HG03558 (cell line): ENCODE measurements around the gene ZNF790.
"Not testable (repeated sequence)": the region's sequence is repeated elsewhere in the genome, so short reads cannot be mapped to it uniquely, and the experiment has no call there.

Experiments
- ATAC-seq: cut with Tn5 transposase; IDR thresholded peaks from one replicate; pipeline ENCODE4 v1.9.1; 2021; ENCODE audit warnings: moderate number of reproducible peaks; ENCODE audit not compliant: unreplicated experiment; ENCODE audit errors: extremely low read depth

Gene ZNF790

DNA sequence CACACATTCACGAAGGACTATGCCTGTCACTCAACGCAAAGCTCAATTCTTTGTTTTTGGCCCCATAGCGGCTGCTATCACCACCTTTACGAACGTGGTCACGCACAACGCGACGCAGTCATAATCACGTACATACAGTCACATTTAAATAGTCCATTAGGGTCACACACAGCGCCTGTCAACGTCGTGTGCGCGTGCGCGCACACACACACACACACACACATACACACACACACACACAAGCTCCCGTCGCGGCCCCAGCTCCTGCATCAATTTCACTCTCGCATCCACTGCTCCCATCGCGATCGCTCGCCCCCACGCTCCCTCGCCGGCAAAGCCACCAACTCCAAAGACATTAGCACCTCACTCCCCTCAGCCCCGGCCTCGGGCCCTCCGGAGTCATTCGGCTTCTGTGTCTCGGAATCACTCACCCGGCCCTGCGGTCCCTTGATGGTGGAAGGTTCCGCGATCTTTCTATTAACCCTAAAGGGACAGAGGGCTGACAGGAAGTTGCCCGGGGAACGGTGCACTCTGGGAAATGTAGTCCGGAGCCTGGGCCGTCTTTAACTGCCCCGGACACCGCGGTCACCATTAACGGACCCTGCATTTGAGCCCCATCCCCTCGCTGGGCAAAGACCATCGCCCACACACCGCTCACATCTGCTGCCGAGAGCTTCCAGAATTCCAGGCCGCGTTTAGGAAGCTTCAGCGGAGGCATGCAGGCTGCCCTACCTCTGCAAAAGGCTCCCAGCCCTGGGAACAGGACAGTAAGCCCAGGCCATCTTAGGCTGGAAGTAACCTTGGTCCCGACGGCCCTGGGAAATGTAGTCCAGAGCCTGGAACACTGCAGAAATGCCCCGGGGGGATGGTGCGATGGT lies at the start of gene ZNF790:
Gene ZNF790 (minus strand): TSS at position 482 of the 878 bp plus-strand sequence. CDS start 12,768 bp downstream, outside the sequence.
- peak; percentile 81 for ATAC-seq

DNA sequence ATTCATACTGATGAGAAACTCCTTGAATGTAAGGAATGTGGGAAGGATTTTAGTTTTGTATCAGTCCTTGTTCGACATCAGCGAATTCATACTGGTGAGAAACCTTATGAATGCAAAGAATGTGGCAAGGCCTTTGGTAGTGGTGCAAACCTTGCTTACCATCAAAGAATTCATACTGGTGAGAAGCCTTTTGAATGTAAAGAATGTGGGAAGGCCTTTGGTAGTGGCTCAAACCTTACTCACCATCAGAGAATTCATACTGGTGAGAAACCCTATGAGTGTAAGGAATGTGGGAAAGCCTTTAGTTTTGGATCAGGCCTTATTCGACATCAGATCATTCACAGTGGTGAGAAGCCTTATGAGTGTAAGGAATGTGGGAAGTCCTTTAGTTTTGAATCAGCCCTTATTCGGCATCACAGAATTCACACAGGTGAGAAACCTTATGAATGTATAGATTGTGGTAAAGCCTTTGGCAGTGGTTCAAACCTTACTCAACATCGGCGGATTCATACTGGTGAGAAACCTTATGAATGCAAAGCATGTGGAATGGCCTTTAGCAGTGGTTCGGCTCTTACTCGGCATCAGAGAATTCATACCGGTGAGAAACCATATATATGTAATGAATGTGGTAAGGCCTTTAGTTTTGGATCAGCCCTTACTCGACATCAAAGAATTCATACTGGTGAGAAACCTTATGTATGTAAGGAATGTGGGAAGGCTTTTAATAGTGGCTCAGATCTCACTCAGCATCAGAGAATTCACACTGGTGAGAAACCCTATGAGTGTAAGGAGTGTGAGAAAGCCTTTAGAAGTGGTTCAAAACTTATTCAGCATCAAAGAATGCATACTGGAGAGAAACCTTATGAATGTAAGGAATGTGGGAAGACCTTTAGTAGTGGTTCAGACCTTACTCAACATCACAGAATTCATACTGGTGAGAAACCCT lies 39.1 kb upstream of the ZNF790 start:
- no peak for ATAC-seq

DNA sequence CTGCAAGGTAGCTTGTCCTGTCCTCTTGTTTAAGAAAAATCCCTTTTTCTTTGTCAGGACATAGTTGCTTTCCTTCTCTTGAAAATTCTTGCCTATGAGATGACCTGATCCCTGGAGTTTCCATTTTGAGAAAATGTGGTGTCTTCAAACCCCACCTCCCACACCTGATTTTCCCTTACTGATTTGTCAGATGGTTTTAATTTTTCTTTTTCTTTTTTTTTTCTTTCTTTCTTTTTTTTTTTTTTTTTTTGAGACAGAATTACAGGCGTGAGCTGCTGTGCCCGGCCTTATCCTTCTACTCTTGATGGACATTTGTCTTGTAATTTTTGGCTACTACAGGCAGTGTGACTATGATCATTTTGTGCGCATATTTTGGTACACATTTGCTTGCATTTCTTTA lies 13.7 kb upstream of the ZNF790 start:
- ATAC-seq = no peak

DNA sequence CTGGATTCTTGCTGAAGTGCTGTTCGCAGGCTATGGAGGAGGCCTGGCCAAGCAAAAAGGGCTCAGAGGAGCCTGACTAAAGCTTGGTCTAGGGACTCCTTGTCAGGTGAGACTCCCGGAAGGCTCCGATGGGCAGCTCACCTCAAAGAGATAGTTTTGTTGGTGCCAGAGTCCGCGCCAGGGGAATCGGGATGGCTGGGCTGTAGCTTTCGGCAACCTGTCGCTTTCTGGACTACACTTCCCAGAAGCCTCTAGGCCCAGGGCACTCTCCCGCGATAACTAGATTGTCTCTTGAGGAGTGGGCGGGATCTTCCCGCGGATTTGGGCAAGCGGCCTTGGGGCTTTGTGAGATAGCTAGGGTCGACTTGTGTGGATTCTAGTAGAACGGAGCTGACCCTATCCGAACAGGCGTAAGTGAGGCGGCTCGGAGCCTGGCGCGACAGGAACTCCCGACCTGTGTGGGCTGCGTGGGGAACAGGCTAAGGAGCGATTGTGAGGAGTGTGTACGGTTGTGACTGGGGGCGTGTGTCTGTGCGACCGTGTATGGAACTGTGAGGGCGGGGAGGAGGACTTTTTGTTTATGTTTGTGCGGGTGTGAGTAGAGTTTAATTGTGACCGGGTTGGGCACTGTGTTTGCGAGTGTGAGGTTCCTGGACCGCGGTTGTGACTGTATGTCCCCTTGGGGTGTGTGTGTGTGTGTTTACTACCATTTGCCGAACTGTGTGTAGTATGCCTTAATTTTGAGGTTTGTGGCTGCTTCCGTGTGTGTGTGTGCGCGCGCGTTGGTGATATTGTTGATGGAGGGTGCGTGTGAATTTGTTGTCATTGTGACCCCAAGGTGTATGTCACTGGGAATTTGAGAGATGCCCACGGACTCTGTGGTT lies 12.6 kb upstream of the ZNF790 start, which contains the start of gene ZNF345:
Gene ZNF345 (plus strand): TSS at position 318 of the 884 bp plus-strand sequence. CDS start 25,955 bp downstream, outside the sequence.
- ATAC-seq = peak; percentile 47

DNA sequence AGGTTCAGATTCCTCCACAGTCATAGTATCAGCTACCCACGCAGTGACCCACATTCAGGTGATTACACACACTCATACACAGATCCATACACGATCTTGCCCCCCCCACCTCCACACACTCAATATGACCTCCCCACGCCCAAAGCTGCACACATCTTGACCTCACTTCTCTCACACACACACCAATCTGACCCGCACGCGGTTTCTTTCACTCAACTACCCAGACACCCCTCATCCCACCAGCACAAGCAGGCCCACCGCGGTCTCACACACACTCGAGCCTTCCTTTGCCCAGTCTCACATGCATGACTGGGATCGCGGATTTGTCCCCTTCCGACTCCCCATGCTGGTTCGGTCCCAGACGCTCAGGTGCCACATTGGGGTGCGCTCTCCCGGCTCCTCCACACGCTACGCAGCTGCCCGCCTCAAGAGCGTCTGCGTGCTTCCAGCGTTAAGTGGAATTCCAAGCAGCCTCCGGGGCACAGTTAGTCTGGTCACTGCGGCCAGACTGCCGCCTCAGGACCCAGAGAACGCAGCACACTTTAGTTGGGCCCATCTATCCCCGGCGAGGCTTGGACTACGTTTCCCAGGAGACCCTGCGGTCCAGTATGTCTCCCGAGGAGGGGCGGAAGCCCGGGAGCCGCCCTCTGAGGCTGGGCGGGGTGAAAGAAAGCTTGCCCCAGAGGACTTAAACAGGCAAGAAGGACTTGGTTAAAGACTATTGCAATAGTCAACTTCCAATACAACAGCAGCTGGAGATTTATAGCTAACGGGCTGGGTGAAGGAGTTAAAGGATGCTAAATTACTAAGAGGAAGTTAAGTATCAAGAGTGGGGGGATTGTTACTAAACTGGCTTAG lies 11.7 kb upstream of the ZNF790 start:
- ATAC-seq = peak; percentile 53

DNA sequence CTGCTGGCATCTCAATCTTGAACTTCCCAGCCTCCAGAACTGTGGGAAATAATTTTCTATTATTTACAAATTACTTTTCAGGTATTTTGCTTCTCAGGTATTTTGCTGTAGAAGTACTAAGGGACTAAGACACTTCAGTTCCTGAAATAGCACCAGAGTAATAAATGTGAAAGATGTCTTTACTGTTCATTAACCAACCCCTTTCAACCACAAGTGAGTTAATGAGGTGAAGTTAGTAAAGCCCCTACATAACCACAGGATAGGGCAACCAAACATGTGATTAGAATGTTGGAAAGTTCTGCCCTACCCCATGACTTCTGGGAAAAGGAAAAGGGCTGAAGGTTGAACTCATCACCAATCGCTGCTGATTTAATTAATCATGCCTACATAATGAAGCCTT lies 9.8 kb upstream of the ZNF790 start:
- no peak for ATAC-seq

DNA sequence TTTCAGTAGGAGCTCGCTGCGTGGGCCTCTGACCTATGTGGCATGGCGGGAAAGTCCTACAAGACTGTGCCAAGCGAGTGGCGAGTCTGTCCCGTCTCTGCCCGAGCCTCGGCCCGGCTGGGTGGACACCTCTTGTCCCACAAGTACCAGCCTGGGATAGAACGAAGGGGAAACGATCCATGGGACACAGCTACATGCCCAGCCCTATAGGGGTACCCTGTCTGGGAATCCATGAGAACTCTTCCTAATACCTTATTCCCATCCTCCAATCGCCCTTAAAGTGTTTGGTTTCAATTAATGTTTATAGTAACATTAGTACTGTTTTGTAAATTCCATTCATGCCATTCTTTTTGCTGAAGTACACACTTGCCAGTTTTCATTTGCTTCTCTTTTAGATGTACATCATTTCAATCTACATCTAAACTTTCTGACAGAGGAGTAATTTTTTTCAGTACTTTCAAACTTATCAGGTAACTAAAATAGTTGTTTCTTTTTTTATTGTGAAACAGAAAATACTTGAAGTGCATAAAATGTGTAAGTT lies 667 bp upstream of the ZNF790 start:
- ATAC-seq = no peak

GRCh38 chr19:36837176-36837905 lies 846 bp downstream of the ZNF790 start:
- ATAC-seq = no peak

DNA sequence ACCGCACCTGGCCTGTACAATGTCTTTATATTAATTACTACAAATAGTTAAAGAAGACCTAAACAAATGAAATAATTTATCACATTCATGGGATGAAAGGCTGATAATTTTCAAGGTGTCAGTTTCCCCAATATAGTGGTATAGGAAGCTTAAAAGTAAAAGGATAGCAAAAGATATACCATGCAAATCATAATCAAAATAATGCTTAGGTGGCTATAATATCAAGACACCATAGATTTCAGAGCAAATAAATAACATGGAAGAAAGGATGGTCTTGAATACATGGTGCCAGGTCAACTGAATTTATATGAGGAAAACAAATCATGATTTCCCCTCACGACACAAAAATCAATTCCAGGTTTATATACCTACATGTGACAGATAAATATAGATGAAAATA lies 4.8 kb downstream of the ZNF790 start:
- no peak for ATAC-seq

DNA sequence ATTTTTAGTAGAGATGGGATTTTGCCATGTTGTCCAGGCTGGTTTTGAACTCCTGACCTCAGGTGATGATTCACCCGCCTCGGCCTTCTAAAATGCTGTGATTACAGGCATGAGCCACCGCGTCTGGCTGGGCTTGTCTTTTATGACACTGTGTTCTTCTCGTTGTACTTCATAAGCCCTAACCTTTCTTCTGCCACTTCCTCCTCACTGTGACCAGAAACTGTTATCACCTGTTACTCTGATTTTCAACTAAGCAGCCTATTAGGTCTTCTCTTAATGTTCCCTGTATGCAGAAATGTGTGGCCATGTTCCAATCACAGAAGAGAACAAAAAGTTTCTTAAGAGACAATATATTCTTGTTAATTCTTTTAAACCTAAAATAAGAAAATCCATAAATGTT lies 16.4 kb downstream of the ZNF790 start:
- no peak for ATAC-seq

DNA sequence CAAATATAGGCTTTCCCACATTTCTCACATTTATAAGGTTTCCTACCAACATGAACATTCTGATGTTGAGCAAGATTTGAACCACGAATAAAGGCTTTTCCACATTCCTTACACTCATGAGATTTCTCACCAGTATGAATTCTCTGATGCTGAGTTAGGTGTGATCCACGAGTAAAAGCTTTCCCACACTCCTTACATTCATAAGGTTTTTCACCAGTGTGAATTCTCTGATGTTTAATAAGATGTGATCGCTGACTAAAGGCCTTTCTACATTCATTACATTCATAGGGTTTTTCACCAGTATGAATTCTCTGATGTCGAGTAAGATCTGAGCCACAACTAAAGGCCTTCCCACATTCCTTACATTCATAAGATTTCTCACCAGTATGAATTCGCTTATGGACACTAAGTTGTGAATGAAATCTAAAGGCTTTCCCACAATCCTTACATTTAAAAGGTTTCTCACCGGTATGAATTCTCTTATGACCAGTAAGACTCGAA lies 19.0 kb downstream of the ZNF790 start:
- no peak for ATAC-seq

DNA sequence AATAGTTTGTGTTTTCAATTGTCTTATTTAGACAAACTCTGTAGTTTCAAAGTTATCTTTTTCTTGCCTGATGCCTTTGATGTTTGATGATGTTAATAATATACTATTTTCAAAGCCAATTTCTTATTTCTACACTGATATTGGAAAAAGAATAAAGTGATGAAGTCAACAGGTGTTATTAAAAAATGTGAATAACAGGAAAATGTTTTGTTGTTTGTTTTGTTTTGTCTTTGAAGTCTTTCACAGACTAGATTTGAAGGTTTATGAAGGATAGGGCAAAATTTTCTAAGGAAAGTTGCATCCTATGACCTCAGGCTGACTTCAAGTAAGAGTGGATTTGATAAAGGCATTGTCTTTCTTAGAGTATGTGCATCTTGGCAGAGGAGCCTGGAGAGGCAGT lies 31.2 kb downstream of the ZNF790 start:
- ATAC-seq = no peak

DNA sequence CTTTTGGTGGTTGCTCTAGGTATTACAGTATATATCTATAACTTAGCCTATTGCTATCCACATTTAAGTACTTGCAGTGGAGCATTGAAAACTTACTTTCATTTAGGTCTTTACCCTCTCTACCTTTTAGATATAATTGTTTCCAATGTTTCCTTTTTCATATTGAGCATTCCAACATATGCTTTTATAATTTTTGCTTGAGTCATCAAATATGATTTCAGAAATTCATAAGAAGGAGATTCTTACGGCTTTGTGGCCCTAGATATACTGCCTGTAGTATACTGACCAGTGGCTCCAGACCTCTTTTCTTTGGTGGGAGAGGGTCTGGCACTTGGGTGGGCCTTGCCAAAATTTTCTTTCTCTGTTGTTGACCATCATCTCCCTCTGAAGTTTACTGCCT lies 32.8 kb downstream of the ZNF790 start:
- ATAC-seq = no peak

- ATAC-seq = no peak
Measured at GRCh38 chr19:36797786-36798108, 40.4 kb downstream of the ZNF790 start.

- ATAC-seq = no peak
Measured at GRCh38 chr19:36796714-36796992, 41.5 kb downstream of the ZNF790 start.

- ATAC-seq = not testable (repeated sequence)
Measured at GRCh38 chr19:36791420-36792141, 46.6 kb downstream of the ZNF790 start.

DNA sequence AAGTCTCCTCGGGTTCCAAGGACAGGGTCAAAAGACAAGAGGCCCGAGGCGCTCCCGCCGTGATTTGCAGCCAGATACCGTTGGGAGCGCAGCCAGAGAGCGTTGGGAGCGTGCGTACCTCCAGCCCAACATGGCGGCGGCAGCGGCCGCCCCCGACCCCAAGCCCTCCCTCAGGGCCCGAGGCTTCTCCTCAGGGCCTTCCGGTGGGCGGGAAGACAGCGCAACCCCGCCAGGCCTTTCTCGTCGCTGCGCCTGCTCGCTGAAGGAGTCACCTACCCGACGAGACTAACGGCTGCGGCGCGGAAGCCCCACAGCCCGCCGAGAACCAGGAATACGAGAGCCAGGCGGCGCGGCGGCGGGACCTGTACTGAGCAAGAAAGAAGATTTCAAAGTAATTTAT lies 62.4 kb downstream of the ZNF790 start:
- ATAC-seq = no peak

DNA sequence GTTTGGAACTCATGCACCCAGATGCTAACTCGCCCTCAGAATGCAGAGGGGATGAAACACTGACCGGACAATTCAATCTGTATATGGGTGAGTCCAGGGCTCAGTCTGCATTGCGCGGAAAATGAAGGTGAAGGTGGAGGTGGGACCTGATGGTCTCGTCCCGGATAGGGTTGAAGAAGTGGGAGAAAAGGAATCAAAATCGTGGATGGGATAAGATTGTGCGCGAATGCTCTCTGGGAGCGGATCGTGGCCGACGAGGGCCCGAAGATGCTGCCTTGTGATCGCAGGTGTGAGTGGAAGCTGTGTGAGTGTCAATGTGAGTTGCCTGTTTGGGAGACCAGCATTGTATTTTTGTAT lies 65.0 kb downstream of the ZNF790 start:
- no peak for ATAC-seq
